ENCODE data around the gene AKAP11.
A peak's percentile ranks its signal among the peaks of the same experiment; 100 is the strongest.

AKAP11 gene

GRCh38 chr13:42333613-42334328 is 61.8 kb downstream of the AKAP11 start:
- DNase-seq: peak in 1 of 5 donors; percentile 53

GRCh38 chr13:42334329-42334706 is 62.4 kb downstream of the AKAP11 start:
- DNase-seq: no peak

- DNase-seq: no peak
Measured at GRCh38 chr13:42337808-42338600, 66.1 kb downstream of the AKAP11 start.

- DNase-seq: no peak
Measured at GRCh38 chr13:42345367-42345766, 73.4 kb downstream of the AKAP11 start.

- DNase-seq: no peak
Measured at GRCh38 chr13:42348576-42348975, 76.6 kb downstream of the AKAP11 start.

DNA sequence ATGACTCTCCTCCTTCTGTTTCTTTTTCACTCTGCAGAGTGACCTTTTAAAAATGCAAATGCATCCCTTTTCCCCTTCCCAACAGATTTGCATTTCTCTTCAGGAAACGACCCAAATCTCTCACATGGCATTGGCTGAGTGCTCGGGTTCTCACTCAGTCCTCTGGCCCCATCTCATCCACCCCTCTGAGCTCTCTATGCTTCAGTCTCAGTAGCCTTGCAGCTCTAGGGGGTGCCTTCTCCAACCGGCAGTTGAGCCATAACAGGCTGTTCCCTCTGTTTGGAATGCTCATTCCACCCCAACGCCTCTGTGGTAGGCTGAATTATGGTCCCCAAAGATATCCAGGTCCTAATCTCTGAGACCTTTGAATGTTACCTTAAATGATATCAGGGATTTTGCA is 78.2 kb downstream of the AKAP11 start:
- DNase-seq: no peak

- DNase-seq: peak in 2 of 5 donors; percentile 27 to 72
Measured at GRCh38 chr13:42354241-42355091, 82.5 kb downstream of the AKAP11 start.

DNA sequence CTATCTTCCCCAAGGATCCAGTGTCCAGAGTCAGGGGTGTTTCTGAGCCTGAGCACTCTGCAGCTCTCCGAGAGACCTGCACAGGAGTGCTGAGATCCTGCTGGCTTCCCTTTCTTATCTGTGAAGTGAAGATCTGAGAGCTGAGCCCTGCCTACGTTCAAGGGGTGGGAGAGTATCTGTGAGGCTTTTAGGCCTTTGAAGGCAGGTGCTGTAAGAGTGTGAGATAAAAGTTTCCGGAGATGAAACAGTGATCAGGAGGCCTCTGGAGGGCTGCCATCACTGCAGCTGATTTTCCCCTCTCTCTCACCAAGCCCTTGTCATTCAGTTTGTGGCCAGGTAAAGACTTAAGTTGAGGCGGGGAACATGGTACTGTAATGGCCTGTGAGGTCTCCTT is 83.1 kb downstream of the AKAP11 start:
- DNase-seq: peak in 3 of 5 donors; percentile 38 to 47 (median 44)

DNA sequence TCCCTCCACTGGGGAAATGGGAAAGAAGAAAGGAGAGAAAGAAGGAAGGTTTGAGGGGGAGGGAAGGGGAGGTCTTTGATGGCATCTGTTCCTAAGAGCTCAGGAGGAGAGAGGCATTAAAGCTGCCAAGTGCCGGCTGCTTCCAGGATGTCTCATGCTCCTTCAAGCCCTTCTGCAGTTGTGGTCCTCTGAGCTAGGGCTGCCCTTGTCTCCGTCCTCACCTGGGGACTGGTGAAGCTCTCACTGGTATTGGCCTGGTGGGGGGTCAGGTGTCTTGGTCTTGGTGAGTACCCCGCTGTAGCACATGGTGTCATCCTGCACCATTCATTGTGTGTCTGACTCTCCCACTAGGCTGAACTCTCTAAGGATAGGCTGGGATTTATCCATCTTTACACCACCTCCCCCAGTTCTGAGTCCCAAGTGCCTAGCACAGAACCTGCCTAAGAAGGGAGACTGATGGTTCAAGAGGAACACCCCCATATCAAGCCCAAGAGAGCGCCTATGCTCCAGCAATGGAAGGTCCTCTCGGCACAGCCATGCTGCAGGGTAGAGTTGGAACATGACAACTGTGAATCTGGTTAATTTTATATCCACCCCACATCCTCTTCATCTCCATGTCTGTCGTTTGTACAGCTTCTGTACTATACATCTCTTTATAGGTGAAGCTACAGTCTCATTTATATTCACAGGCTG is 83.7 kb downstream of the AKAP11 start:
- DNase-seq: no peak

- no peak for DNase-seq
Measured at GRCh38 chr13:42356184-42356575, 84.2 kb downstream of the AKAP11 start.

- no peak for DNase-seq
Measured at GRCh38 chr13:42360046-42360574, 88.2 kb downstream of the AKAP11 start.

DNA sequence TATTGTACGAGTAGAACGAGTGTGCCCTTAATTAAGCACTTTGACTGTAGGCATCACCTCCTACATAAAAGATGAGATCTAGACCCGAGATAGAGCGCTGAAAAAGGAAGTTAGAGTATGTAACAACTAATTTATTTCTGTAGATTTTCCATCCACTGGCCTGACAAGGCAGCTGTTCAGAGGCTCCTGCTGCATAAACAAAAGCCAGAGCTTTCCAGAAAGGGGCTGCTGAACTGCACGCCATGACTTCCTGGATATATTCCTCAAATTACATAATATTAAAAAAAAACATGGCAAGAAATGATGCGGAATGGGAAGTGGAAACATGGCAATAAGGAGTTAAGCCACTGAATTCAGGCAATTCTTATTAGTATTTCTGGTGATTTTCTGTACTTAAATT is 89.7 kb downstream of the AKAP11 start:
- no peak for DNase-seq

GRCh38 chr13:42363941-42364612 is 92.1 kb downstream of the AKAP11 start:
- no peak for DNase-seq

DNA sequence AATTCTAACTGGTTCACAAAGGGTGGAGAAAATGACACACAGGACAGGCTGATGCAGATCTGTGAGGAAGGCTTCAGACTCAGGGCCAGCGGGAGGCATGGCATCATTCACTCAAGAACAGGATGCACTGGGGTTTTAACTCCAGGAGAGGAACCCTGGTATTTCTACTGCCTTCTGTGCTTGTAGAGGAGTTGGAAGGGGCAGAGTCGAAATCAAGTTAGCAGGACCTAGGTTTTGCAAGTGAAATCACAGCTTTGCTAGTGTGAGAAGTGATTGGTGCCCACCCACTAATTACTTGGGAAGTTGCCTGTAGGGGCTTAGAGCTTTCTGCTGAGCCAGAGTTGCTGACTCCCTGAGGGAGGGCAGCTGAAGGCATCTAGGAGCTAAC is 92.7 kb downstream of the AKAP11 start:
- DNase-seq: no peak

GRCh38 chr13:42367831-42368230 is 95.9 kb downstream of the AKAP11 start:
- peak in 1 of 5 donors; percentile 37 for DNase-seq

DNA sequence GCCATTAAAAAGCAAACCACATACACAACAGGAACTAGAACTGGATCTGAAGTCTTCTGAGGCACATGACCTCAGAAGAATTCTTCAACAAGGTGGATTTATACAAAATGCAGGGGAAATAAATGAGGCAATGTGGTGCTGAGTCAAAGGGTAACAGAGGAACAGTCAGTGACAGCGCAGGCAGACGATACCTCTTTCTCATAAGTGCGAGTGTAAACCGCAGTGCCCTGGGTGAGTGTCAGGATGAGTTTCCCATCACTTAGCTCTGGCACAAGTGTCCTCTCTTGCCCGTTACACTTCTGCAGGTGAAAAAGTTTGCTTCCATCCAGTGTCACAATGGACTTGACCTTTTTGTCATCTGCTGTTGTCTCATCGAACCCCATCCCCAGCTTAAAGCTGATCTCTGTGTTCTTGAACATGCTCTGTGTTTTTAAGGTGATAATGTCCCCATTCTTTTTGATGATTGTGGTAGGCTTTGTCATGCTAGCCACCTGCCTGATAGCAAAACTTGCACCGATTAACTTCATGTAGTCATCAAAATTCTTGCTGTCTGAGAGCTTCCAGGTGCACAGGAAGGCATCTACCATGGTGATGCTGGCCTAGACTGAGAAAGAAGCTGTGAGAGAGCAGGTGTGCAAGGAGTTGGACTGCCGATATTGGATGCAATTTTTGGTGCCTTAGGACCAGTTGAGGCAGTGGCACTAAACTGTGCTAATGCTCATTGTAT is 97.3 kb downstream of the AKAP11 start:
- DNase-seq: peak in 1 of 5 donors; percentile 74

GRCh38 chr13:42370229-42370628 is 98.3 kb downstream of the AKAP11 start:
- DNase-seq: no peak

Measured in T-helper 1 cell (primary cell).